HepG2 (cell line): ENCODE measurements around the gene TSPAN15.

ENCODE experiments used
- CHD4 ChIP-seq: fragments of 200-600 bp; sonication (generic); IDR thresholded peaks from 2 replicates; pipeline ENCODE4 v1.7.0; 2017; ENCODE audit warnings: mild to moderate bottlenecking, low read length, borderline replicate concordance
- CTCF ChIP-seq: sonication (generic); formaldehyde crosslinking; IDR thresholded peaks from 2 replicates; pipeline ENCODE4 v1.5.0; 2020; ENCODE audit warnings: mild to moderate bottlenecking, missing genetic modification reagents, moderate library complexity
- MATR3 ChIP-seq: sonication (generic); formaldehyde crosslinking; IDR thresholded peaks from 2 replicates; pipeline ENCODE4 v1.4.0; 2020; ENCODE audit warnings: missing genetic modification reagents
- RAD21 ChIP-seq: fragments of 450-650 bp; formaldehyde crosslinking; IDR thresholded peaks from 2 replicates; pipeline ENCODE4 v1.5.0; 2020; ENCODE audit warnings: mild to moderate bottlenecking
- RXRA ChIP-seq: sonication (generic); formaldehyde crosslinking; IDR thresholded peaks from 2 replicates; pipeline ENCODE4 v1.5.1; 2020; ENCODE audit warnings: missing genetic modification reagents
- SMAD1 ChIP-seq: sonication (generic); formaldehyde crosslinking; IDR thresholded peaks from 2 replicates; pipeline ENCODE4 v1.4.0; 2020; ENCODE audit warnings: missing genetic modification reagents, low read depth, mild to moderate bottlenecking, borderline replicate concordance
- SMAD3 ChIP-seq: sonication (generic); formaldehyde crosslinking; IDR thresholded peaks from 2 replicates; pipeline ENCODE4 v1.4.0; 2020; ENCODE audit warnings: missing genetic modification reagents
- THAP7 ChIP-seq: sonication (generic); formaldehyde crosslinking; IDR thresholded peaks from 2 replicates; pipeline ENCODE4 v1.8.1; 2023; ENCODE audit warnings: mild to moderate bottlenecking, missing genetic modification reagents
- U2AF2 ChIP-seq: fragments of 200-400 bp; formaldehyde crosslinking; IDR thresholded peaks from 2 replicates; pipeline ENCODE4 v1.6.1; 2017; ENCODE audit warnings: low read depth, mild to moderate bottlenecking, low read length
- YY1 ChIP-seq: IDR thresholded peaks from 2 replicates; pipeline ENCODE4 v1.6.1; 2011; ENCODE audit warnings: low read length, low read depth, moderate library complexity, mild to moderate bottlenecking; ENCODE audit not compliant: insufficient read depth, insufficient replicate concordance
- ZBTB40 ChIP-seq, 2 experiments: fragments of 450-650 bp in 1 of 2; sonication (generic) in 1 of 2; formaldehyde crosslinking in 1 of 2; IDR thresholded peaks; 2 replicates each; pipeline versions ENCODE4 v1.6.1 to v1.8.0; 2016 to 2022; ENCODE audit warnings: antibody characterized with exemption in 1 of 2, mild to moderate bottlenecking in 1 of 2, missing genetic modification reagents in 1 of 2
- TF ChIP-seq, protein P1 (sequence below): sonication (generic); formaldehyde crosslinking; IDR thresholded peaks from 2 replicates; pipeline ENCODE4 v1.4.0; 2020; ENCODE audit warnings: mild to moderate bottlenecking, missing genetic modification reagents
- TF ChIP-seq, protein P2 (sequence below): sonication (generic); formaldehyde crosslinking; IDR thresholded peaks from 2 replicates; pipeline ENCODE4 v1.8.0; 2022; ENCODE audit warnings: mild to moderate bottlenecking, missing genetic modification reagents, moderate library complexity

DNA sequence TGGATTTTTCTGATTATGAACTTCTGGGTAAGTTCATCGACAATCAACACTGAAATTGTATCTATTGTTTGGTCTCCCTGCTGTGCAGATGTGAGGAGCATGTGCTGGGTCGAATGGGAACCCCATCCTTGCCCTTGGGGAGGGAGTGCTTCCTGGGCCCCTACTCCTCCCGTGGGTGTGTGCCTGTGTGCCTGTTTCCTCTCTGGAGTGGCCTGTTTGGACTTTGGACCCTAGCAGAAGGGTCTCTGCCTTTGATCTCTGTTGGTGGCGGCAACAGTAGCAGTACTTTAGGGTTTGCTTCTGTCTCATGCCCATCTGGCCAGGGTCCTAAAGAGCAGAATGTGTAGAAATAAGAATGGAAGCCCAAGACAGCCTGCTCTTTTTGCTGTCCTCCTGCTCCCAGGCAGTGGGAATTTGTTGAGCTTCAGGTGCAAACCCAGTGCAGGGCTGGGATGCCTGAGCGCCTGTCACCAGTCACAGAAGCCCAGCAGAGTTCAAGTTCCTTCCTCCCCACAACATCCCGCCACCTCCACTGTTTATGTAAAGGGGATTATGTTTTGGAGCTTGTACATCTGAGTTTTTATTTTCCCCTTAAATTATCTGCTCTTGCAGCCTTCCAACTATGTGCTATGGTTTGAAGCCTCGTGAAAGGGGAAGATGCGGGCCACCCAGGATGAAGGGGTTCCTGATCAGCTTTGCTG lies 33.1 kb upstream of the TSPAN15 start:
- no peak for TF ChIP-seq YY1
- TF ChIP-seq, protein P1, sequence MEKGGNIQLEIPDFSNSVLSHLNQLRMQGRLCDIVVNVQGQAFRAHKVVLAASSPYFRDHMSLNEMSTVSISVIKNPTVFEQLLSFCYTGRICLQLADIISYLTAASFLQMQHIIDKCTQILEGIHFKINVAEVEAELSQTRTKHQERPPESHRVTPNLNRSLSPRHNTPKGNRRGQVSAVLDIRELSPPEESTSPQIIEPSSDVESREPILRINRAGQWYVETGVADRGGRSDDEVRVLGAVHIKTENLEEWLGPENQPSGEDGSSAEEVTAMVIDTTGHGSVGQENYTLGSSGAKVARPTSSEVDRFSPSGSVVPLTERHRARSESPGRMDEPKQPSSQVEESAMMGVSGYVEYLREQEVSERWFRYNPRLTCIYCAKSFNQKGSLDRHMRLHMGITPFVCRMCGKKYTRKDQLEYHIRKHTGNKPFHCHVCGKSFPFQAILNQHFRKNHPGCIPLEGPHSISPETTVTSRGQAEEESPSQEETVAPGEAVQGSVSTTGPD (CRISPR knock-in tag): no peak
- TF ChIP-seq ZBTB40 (IDR thresholded peaks at IDR 0.05): no peak
- no peak for TF ChIP-seq ZBTB40 (CRISPR knock-in tag; IDR thresholded peaks at IDR 0.05)
- TF ChIP-seq RAD21 (CRISPR knock-in tag): no peak
- no peak; the same call in 1 of the 2 replicates for TF ChIP-seq RXRA (CRISPR knock-in tag)
- peak; percentile 79; the same call in 1 of the 2 replicates for TF ChIP-seq CHD4
- TF ChIP-seq THAP7 (CRISPR knock-in tag): no peak
- no peak for TF ChIP-seq U2AF2
- no peak for TF ChIP-seq CTCF
- no peak for TF ChIP-seq SMAD1 (CRISPR knock-in tag)
- no peak for TF ChIP-seq SMAD3
- TF ChIP-seq, protein P2, sequence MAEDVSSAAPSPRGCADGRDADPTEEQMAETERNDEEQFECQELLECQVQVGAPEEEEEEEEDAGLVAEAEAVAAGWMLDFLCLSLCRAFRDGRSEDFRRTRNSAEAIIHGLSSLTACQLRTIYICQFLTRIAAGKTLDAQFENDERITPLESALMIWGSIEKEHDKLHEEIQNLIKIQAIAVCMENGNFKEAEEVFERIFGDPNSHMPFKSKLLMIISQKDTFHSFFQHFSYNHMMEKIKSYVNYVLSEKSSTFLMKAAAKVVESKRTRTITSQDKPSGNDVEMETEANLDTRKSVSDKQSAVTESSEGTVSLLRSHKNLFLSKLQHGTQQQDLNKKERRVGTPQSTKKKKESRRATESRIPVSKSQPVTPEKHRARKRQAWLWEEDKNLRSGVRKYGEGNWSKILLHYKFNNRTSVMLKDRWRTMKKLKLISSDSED (CRISPR knock-in tag): no peak
- no peak for TF ChIP-seq MATR3 (CRISPR knock-in tag)
